Spleen (tissue), 11 donors: ENCODE data around the gene ITGAE. TPM values are rescaled to one million over a fixed set of nuclear protein-coding genes. Genes with fewer than 3 reads are reported as not detected.

Experiments used
- DNase-seq: peaks from one replicate; pipeline ENCODE4 v3.0.0-alpha.2; 2020
- H3K27ac ChIP-seq, 8 donors: fragments of 200-600 bp; sonication (generic) in 7 of 8; 1 replicate in 4 of 8; 2 replicates in 4 of 8; pipeline versions ENCODE4 v1.5.0 to v1.8.0; 2016 to 2021; ENCODE audit warnings: inconsistent platforms in 4 of 8, mild to moderate bottlenecking in 4 of 8, moderate library complexity in 1 of 8
- H3K27me3 ChIP-seq, 7 donors: fragments of 200-600 bp; sonication (generic) in 6 of 7; replicated peaks in 1 of 7; 1 replicate in 4 of 7; 2 replicates in 3 of 7; pipeline versions ENCODE4 v1.5.0 to v1.8.0; 2016 to 2021; ENCODE audit warnings: inconsistent platforms in 3 of 7, mild to moderate bottlenecking in 1 of 7
- H3K36me3 ChIP-seq, 6 donors: fragments of 200-600 bp; sonication (generic) in 5 of 6; 1 replicate in 4 of 6; 2 replicates in 2 of 6; pipeline versions ENCODE4 v1.5.0 to v1.8.0; 2016 to 2021; ENCODE audit warnings: inconsistent platforms in 2 of 6
- H3K4me1 ChIP-seq, 6 donors: fragments of 200-600 bp; sonication (generic) in 5 of 6; 1 replicate in 3 of 6; 2 replicates in 3 of 6; pipeline versions ENCODE4 v1.5.0 to v1.8.0; 2016 to 2021; ENCODE audit warnings: inconsistent platforms in 3 of 6
- H3K4me3 ChIP-seq, 8 donors: fragments of 200-600 bp; sonication (generic) in 7 of 8; 1 replicate in 4 of 8; 2 replicates in 4 of 8; pipeline versions ENCODE4 v1.5.0 to v1.8.0; 2016 to 2021; ENCODE audit warnings: inconsistent platforms in 4 of 8, mild to moderate bottlenecking in 4 of 8, moderate library complexity in 2 of 8
- H3K9me3 ChIP-seq, 8 donors: fragments of 200-600 bp; sonication (generic) in 7 of 8; 1 replicate in 4 of 8; 2 replicates in 4 of 8; pipeline versions ENCODE4 v1.5.0 to v1.8.0; 2016 to 2021; ENCODE audit warnings: inconsistent platforms in 4 of 8
- CTCF ChIP-seq, 11 experiments: fragments of 200-600 bp in 7 of 11; fragments of 450-650 bp in 4 of 11; sonication (generic) in 4 of 11; IDR thresholded peaks in 8 of 11; conservative IDR thresholded peaks in 3 of 11; 1 replicate in 7 of 11; 2 replicates in 4 of 11; pipeline versions ENCODE4 v1.4.0 to v1.8.0; 2016 to 2021; ENCODE audit warnings: antibody characterized with exemption in 11 of 11, inconsistent platforms in 4 of 11, mild to moderate bottlenecking in 1 of 11
- POLR2A ChIP-seq, 3 donors: fragments of 450-650 bp; IDR thresholded peaks; one replicate each; pipeline ENCODE4 v1.5.1; 2017; ENCODE audit warnings: antibody characterized with exemption in 3 of 3, mild to moderate bottlenecking in 1 of 3
- POLR2AphosphoS5 ChIP-seq, 3 donors: sonication (generic); formaldehyde crosslinking; IDR thresholded peaks; one replicate each; pipeline ENCODE4 v1.5.1; 2017; ENCODE audit warnings: antibody characterized with exemption in 3 of 3
- WGBS, 5 donors: extraction: QIAGEN DNeasy Blood & Tissue Kit in 3 of 5; methylation state at CpG; one replicate each; pipeline versions ENCODE4 v1.1.5 to v1.1.7; 2013 to 2018; 5-methylcytosine and 5-hydroxymethylcytosine counted together
- intact Hi-C: fragments of 100-400 bp; cut with DNase I; formaldehyde crosslinking; loops from one replicate; pipeline ENCODE4 v1.15.0; 2023; ENCODE audit warnings: low total_unique reads
- polyA plus RNA-seq, 3 donors: library from polyadenylated mRNA; stranded (reverse); fragments of 200-250 nt; gene quantifications; one replicate each; pipeline ENCODE4 v1.2.1, GENCODE V29; 2013
- total RNA-seq, 7 donors: library from RNA; depleted of rRNA in 3 of 7; stranded (reverse); fragments of >200 nt in 3 of 7; fragmentation: NEBNext Ultra II Directional in 4 of 7; extraction: Animal tissue kit (Norgen Biotek cat#: 25700) in 4 of 7; gene quantifications; one replicate each; pipeline versions ENCODE4 v1.1.0 to v1.2.1, GENCODE V29; 2016 to 2021
- donor health status: healthy with polysubstance abuse.
- donor health status: DM: no; HTN: no; CAD: no; lungs with moderate emphysema.
- donor health status: DM: no; HTN: no; CAD: no.
- donor health status: Bipolar disorder and iron deficiency.
- donor health status: healthy.
- donor health status: DM: no; HTN: no; CAD: no.
- donor health status: DM: yes; HTN: yes; CAD: no.

ITGAE gene
- total and polyA plus RNA-seq, 10 donors: 20.3 to 91.1 (median 28.2) TPM

- H3K27me3 ChIP-seq: no peaks in the 10 kb centered on the region
- TF ChIP-seq POLR2A (IDR thresholded peaks at IDR 0.05): no peak
- TF ChIP-seq CTCF (IDR thresholded peaks at IDR 0.05 in 8 of 11, conservative IDR thresholded peaks at IDR 0.05 in 3 of 11): no peak
- TF ChIP-seq POLR2AphosphoS5 (IDR thresholded peaks at IDR 0.05): no peak
- H3K27ac ChIP-seq: no peak overlapping the region
- DNase-seq: no peak
- H3K4me1 ChIP-seq: peaks cover 0 to 42% (median 20%) of the 10 kb centered on the region in 6 donors
- WGBS, 5 donors: 82 to 89% (median 84%) methylated on average over 16 of the region's 16 CpGs
- no peak overlapping the region for H3K4me3 ChIP-seq
- H3K9me3 ChIP-seq: peaks cover 0 to 10% (median 4%) of the 10 kb centered on the region in 8 donors
- H3K36me3 ChIP-seq: no peaks in the 10 kb centered on the region
- intact Hi-C loops: no loop called here
These were observed 39.0 kb downstream of the ITGAE start for GRCh38 chr17:3761918-3762380.

DNA sequence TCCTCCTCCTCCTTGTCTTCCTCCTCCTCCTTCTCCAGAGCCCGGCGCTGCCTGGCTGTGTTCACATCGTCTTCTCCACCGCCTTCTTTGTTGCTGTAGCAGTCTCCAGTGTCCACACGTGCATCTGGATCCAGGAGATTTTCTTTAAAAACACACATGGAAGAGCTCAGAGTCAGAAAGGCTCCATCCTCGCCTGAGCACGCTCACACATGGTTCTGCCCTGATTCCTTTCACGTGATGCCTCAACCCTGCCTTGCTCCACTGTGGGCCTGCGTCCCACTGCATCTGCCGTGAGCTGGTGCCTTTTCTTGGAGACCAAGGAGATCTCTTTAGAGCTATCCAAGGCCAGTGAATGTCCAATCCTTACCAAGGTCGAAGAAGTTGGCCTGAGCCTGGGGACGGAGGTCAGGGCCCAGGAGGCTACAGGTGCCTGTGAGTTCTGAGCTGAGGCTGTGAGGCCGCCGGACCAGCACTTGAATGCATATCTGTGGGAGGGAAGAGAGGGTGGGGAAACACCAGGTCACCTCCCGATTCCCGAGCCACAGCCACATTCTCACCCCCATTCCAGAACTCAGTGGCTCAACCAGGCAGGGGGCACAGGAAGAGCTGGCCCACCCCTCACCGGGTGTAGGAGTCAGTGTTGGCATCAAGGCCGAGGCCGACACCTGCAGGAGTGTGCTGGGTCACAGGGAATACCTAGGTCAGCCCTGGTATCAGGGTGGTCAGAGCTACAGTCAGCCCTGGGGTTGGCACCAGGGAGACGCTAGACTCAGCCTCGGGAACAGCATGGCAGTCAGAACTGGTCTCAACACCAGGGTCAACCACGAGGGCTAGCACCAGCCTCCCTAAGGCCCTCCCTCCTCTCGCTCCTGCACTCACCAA is 39.7 kb downstream of the ITGAE start:
- H3K4me3 ChIP-seq: no peak overlapping the region
- 86 to 90% (median 88%) methylated on average over 23 of the region's 23 CpGs for WGBS, 5 donors
- no peak overlapping the region for H3K27ac ChIP-seq
- H3K4me1 ChIP-seq: peaks cover 0 to 36% (median 17%) of the 10 kb centered on the region in 6 donors
- peaks cover 0 to 10% (median 4%) of the 10 kb centered on the region in 8 donors for H3K9me3 ChIP-seq
- DNase-seq: no peak
- no peaks in the 10 kb centered on the region for H3K27me3 ChIP-seq
- no peak for TF ChIP-seq CTCF (IDR thresholded peaks at IDR 0.05 in 8 of 11, conservative IDR thresholded peaks at IDR 0.05 in 3 of 11)
- TF ChIP-seq POLR2A (IDR thresholded peaks at IDR 0.05): no peak
- TF ChIP-seq POLR2AphosphoS5 (IDR thresholded peaks at IDR 0.05): no peak
- intact Hi-C loops: no loop called here
- H3K36me3 ChIP-seq: no peaks in the 10 kb centered on the region

- DNase-seq: no peak
- H3K4me1 ChIP-seq: peaks cover 0 to 33% (median 11%) of the 10 kb centered on the region in 6 donors
- H3K4me3 ChIP-seq: no peak overlapping the region
- WGBS, 5 donors: 84 to 93% (median 90%) methylated on average over 6 of the region's 6 CpGs
- intact Hi-C loops: no loop called here
- H3K9me3 ChIP-seq: peaks cover 0 to 10% (median 4%) of the 10 kb centered on the region in 8 donors
- H3K36me3 ChIP-seq: no peaks in the 10 kb centered on the region
- no peak overlapping the region for H3K27ac ChIP-seq
- TF ChIP-seq POLR2A (IDR thresholded peaks at IDR 0.05): no peak
- TF ChIP-seq CTCF (IDR thresholded peaks at IDR 0.05 in 8 of 11, conservative IDR thresholded peaks at IDR 0.05 in 3 of 11): no peak
- TF ChIP-seq POLR2AphosphoS5 (IDR thresholded peaks at IDR 0.05): no peak
- H3K27me3 ChIP-seq: peaks cover 0 to 6% (median 0%) of the 10 kb centered on the region in 7 donors
These were observed 41.3 kb downstream of the ITGAE start for GRCh38 chr17:3759597-3760216.
